DOHH2 (cell line): ENCODE results near the gene TAF1.

Experiments
- EZH2phosphoT487 ChIP-seq: fragments of 200-600 bp; sonication (generic); IDR thresholded peaks from 2 replicates; pipeline ENCODE4 v1.6.1; 2017; ENCODE audit warnings: borderline replicate concordance, mild to moderate bottlenecking, antibody characterized with exemption, low read length, moderate library complexity, mixed read lengths
- TF ChIP-seq, protein P1 (sequence below): fragments of 200-600 bp; sonication (generic); IDR thresholded peaks from one replicate; pipeline ENCODE4 v1.5.1; 2014; ENCODE audit warnings: antibody characterized with exemption, mild to moderate bottlenecking, low read depth, low read length; ENCODE audit not compliant: poor library complexity, severe bottlenecking

DNA sequence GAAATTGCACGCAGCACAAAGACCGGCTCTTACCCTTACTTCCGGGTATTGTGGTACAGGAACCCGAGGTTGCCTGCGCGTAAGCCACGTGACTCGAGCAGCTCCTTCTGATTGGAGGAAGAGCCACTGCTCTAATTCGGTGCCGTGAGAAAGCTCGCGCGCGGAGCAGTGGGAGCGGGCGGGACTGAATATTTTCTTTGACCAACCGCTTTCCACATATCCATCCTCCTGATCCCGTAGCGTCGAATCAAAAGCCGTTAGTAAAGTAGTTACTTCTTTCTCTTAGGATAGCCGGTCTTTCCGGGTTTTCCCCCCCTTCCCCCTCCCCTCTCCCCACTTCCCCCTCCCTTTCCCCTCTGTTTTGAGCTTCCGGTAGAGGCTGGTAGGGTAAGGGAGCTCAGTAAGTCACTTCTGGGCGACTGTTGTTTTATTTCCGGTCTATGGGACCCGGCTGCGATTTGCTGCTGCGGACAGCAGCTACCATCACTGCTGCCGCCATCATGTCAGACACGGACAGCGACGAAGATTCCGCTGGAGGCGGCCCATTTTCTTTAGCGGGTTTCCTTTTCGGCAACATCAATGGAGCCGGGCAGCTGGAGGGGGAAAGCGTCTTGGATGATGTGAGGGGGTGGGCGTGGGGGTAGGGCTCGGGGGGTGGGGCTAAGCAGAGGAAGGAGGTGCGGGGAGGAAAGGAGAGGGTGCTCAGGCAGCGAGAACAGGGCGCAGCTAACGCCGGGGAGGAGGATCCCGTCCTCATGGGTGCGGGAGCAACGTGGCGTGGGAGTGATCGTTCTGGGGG is at the start of gene TAF1:
- TF ChIP-seq, protein P1, sequence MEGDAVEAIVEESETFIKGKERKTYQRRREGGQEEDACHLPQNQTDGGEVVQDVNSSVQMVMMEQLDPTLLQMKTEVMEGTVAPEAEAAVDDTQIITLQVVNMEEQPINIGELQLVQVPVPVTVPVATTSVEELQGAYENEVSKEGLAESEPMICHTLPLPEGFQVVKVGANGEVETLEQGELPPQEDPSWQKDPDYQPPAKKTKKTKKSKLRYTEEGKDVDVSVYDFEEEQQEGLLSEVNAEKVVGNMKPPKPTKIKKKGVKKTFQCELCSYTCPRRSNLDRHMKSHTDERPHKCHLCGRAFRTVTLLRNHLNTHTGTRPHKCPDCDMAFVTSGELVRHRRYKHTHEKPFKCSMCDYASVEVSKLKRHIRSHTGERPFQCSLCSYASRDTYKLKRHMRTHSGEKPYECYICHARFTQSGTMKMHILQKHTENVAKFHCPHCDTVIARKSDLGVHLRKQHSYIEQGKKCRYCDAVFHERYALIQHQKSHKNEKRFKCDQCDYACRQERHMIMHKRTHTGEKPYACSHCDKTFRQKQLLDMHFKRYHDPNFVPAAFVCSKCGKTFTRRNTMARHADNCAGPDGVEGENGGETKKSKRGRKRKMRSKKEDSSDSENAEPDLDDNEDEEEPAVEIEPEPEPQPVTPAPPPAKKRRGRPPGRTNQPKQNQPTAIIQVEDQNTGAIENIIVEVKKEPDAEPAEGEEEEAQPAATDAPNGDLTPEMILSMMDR = no peak
- no peak for TF ChIP-seq EZH2phosphoT487
